Measurements from ENCODE around the gene C1QA. TPM values are rescaled to one million over a fixed set of nuclear protein-coding genes. Genes with fewer than 3 reads are reported as not detected.

C1QA gene
- polyA plus RNA-seq, 6 donors from 2014 or later = not detected

DNA sequence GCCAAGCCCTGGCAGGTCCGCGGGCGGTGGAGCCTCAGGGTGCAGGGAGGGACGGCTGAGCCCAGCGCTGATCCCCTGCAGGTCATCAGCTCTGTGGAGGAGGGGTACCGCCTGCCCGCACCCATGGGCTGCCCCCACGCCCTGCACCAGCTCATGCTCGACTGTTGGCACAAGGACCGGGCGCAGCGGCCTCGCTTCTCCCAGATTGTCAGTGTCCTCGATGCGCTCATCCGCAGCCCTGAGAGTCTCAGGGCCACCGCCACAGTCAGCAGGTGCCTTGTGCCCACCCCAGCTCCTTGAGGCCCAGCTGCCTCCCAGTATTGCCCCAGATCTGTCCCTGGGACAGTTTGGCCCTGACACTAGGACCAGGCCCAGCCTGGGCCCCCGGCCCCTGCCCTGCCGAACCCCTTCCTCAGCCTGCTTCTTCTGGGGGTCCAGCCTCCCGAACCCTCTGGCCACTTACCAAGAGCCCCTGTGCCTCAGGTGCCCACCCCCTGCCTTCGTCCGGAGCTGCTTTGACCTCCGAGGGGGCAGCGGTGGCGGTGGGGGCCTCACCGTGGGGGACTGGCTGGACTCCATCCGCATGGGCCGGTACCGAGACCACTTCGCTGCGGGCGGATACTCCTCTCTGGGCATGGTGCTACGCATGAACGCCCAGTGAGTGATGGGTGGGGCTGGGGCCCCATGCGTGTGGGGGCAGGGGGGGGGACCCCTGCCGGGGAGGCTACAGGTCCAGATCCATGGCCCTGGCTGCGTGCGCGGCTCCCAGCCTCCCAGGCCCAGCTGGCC is 35.4 kb upstream of the C1QA start:
- Mint-ChIP-seq H3K4me1 (no peaks in the 10 kb centered on the region), H3K36me3 (no peaks in the 10 kb centered on the region), H3K4me3 (no peak overlapping the region), H3K27ac (no peak overlapping the region), H3K9me3 (no peaks in the 10 kb centered on the region), H3K27me3 (peaks cover 29 to 44% (median 34%) of the 10 kb centered on the region in 3 donors)
- ATAC-seq (ENCODE audit: low read depth in 2 of 2) = no peak
- no peak for DNase-seq

DNA sequence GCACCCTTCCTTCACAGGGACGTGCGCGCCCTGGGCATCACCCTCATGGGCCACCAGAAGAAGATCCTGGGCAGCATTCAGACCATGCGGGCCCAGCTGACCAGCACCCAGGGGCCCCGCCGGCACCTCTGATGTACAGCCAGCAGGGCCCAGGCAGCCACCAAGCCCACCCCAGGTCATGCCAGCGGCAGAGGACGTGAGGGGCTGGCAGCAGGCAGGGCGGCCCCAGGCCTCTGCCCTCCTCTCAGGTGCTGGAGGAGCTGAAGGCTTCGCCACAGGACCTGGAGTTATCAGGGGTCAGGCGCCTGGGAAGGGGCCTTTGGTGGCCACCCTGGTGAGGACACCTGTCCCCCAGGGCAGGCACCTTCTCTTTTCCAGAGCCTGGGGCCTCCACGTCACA is 34.8 kb upstream of the C1QA start:
- no peaks in the 10 kb centered on the region for H3K4me1 Mint-ChIP-seq
- ATAC-seq (ENCODE audit: low read depth in 2 of 2) (no peak), DNase-seq (no peak)
- peaks cover 35 to 43% (median 39%) of the 10 kb centered on the region in 3 donors for H3K27me3 Mint-ChIP-seq
- no peaks in the 10 kb centered on the region for H3K36me3 Mint-ChIP-seq
- H3K4me3 Mint-ChIP-seq = no peak overlapping the region
- H3K9me3 Mint-ChIP-seq = no peaks in the 10 kb centered on the region
- H3K27ac Mint-ChIP-seq = no peak overlapping the region

DNA sequence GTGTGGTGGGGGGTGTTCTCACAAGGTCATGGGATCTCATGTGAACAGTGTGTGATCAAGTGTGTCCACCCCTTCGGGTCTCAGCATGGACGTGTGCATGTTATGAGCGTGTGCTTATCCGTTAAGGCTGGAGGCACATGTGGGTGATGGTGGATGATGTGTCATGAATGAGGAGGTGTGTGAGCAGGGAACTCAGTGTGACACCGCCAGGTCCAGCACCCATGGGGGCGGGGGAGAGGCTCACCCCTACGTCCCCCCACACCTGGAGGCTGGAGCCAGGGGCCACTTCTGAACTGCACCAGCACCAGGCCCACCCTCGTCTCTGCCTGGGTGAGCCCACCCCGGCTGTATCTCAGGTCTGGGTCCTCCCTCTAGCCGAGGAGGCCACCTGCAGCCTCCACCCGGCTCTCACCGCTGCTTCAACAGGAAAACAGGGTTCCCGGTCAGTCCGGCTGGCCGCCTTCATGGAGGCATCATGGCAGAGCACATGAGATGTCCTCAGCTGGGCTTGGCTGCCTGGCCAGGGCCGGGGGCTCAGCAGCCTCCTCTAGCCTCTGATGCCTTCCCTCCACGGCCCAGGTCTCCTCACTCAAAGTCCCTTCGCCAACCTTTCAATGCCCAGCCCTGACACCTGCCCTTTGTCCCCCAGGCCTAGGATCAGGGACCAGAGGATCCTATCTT is 34.2 kb upstream of the C1QA start:
- H3K4me3 Mint-ChIP-seq = peak overlapping the region in 1 of 8 donors; percentile 56

DNA sequence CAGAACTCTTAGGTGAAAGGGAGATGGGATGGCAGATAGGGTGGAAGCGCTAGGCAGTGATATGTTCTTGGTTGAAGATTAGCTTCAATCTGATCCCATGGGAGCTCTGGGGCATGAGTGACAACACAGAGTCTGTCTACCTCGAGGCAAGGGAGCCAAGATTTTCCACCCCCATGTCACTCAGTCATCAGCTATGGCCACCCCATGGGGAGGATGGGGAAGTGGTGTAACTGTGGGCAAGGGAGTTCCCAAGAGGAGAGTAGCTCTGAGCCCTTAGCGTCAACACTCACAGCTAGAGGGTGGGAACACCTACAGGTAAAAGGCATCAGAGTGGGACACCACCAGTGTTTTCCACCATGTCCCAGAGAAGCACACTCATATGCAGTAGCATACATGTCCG is 30.3 kb upstream of the C1QA start:
- ATAC-seq (ENCODE audit: low read depth in 2 of 2) = no peak
- DNase-seq = no peak
- H3K36me3 Mint-ChIP-seq = no peaks in the 10 kb centered on the region
- peaks cover 0 to 4% (median 0%) of the 10 kb centered on the region in 7 donors for H3K9me3 Mint-ChIP-seq
- no peak overlapping the region for H3K27ac Mint-ChIP-seq
- peaks cover 36 to 72% (median 69%) of the 10 kb centered on the region in 3 donors for H3K27me3 Mint-ChIP-seq
- H3K4me3 Mint-ChIP-seq = no peak overlapping the region
- no peaks in the 10 kb centered on the region for H3K4me1 Mint-ChIP-seq

More for the DNA sequence above, 34.2 kb upstream of the C1QA start:
- Mint-ChIP-seq H3K4me1 (no peaks in the 10 kb centered on the region), H3K9me3 (no peaks in the 10 kb centered on the region), H3K27me3 (peaks cover 35 to 40% (median 39%) of the 10 kb centered on the region in 3 donors), H3K27ac (no peak overlapping the region), H3K36me3 (no peaks in the 10 kb centered on the region)
- ATAC-seq (ENCODE audit: low read depth in 2 of 2) (no peak), DNase-seq (no peak)

DNA sequence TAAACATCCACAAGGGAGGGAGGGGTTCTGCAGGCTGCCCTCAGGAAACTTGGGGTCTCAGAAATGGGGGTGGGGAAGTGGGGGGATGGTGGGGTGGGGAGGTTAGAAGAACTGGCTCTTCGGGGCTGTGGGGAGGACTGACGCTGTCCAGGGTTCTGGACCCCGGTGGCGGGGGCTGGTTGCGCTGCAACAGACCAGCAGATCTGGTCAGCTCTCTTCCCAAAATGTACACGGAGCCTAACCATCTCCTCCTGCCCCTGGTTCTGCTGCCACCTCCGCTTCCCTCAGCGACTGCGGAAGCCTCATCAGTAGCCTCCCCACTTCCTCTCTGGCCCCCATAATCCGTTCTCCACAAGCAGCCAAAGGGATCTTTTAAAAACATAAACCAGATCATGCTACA is 29.3 kb upstream of the C1QA start:
- peaks cover 36 to 80% (median 77%) of the 10 kb centered on the region in 3 donors for H3K27me3 Mint-ChIP-seq
- H3K4me1 Mint-ChIP-seq = no peaks in the 10 kb centered on the region
- DNase-seq = no peak
- peaks cover 0 to 4% (median 0%) of the 10 kb centered on the region in 7 donors for H3K9me3 Mint-ChIP-seq
- no peak for ATAC-seq (ENCODE audit: low read depth in 2 of 2)
- H3K36me3 Mint-ChIP-seq = no peaks in the 10 kb centered on the region
- H3K27ac Mint-ChIP-seq = no peak overlapping the region
- no peak overlapping the region for H3K4me3 Mint-ChIP-seq

DNA sequence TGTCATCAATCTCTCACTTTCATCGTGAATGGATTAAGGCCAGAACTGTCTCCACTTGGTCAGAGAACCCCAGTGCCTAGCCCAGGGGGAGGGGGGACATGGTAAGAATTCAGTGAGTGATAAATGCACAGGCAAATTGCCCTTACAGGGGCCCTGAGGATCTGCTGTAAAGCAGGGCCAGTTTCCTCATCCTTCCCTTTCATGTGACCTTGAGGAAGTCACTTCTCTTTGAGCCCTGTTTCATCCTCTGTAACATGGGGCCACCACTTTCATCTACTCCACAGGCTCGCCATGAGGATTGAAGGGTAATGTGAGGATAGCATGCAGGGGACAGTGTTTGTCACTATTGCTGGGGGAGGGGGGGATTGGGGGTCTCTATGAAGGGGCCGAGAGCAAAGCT is 28.1 kb upstream of the C1QA start:
- ATAC-seq (ENCODE audit: low read depth in 2 of 2) (no peak), DNase-seq (no peak)
- Mint-ChIP-seq H3K27me3 (peaks cover 35 to 73% (median 73%) of the 10 kb centered on the region in 3 donors), H3K9me3 (peaks cover 0 to 4% (median 0%) of the 10 kb centered on the region in 7 donors), H3K4me1 (no peaks in the 10 kb centered on the region), H3K36me3 (no peaks in the 10 kb centered on the region), H3K27ac (no peak overlapping the region), H3K4me3 (no peak overlapping the region)

DNA sequence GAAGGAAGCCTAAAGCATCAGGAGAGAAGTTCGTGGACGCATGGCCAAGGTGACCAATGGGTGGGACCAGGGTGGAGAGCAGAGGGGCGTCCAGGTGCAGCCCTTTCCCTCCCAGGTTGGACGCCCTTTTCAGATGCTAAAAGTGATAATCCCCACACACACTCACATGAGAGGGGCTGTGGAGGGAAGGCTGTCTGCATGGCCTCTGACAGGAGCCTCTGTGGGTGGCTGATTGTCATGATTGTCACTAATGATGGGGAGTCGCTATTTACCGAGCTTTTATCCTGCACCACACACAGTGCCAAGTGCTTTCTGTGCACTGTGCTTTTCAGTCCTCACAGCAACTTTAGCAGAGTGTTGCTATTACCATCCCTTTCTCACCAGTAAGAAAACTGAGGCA is 27.1 kb upstream of the C1QA start:
- Mint-ChIP-seq H3K27ac (no peak overlapping the region), H3K36me3 (no peaks in the 10 kb centered on the region), H3K27me3 (peaks cover 26 to 69% (median 68%) of the 10 kb centered on the region in 3 donors), H3K4me3 (no peak overlapping the region), H3K4me1 (no peaks in the 10 kb centered on the region), H3K9me3 (peaks cover 0 to 4% (median 0%) of the 10 kb centered on the region in 7 donors)
- no peak for DNase-seq
- no peak for ATAC-seq (ENCODE audit: low read depth in 2 of 2)

DNA sequence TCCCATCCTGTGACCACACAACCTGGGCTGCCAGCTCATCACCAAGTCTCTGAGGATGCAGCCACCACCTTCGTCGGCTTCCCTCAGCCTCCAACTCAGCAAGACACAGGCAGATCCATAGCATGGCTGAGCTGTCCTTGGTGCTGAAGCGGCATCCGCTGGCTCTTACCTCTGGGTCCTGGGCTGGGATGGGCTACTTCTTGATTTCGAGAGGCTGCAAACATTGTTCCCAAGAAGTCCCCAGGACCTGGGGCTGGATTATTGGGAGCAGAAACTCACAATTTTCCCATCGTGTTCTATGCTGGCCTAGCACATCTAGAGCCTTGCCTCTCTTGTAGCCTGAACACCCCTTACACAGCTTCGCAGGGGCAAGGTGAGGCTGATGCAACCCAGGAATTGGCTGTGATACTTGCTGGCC is 24.9 kb upstream of the C1QA start:
- no peaks in the 10 kb centered on the region for H3K36me3 Mint-ChIP-seq
- no peak for DNase-seq
- ATAC-seq (ENCODE audit: low read depth in 2 of 2) = no peak
- H3K9me3 Mint-ChIP-seq = peaks cover 0 to 4% (median 0%) of the 10 kb centered on the region in 7 donors
- H3K27me3 Mint-ChIP-seq = peaks cover 9 to 71% (median 70%) of the 10 kb centered on the region in 3 donors
- no peak overlapping the region for H3K27ac Mint-ChIP-seq
- H3K4me1 Mint-ChIP-seq = no peaks in the 10 kb centered on the region
- no peak overlapping the region for H3K4me3 Mint-ChIP-seq

DNA sequence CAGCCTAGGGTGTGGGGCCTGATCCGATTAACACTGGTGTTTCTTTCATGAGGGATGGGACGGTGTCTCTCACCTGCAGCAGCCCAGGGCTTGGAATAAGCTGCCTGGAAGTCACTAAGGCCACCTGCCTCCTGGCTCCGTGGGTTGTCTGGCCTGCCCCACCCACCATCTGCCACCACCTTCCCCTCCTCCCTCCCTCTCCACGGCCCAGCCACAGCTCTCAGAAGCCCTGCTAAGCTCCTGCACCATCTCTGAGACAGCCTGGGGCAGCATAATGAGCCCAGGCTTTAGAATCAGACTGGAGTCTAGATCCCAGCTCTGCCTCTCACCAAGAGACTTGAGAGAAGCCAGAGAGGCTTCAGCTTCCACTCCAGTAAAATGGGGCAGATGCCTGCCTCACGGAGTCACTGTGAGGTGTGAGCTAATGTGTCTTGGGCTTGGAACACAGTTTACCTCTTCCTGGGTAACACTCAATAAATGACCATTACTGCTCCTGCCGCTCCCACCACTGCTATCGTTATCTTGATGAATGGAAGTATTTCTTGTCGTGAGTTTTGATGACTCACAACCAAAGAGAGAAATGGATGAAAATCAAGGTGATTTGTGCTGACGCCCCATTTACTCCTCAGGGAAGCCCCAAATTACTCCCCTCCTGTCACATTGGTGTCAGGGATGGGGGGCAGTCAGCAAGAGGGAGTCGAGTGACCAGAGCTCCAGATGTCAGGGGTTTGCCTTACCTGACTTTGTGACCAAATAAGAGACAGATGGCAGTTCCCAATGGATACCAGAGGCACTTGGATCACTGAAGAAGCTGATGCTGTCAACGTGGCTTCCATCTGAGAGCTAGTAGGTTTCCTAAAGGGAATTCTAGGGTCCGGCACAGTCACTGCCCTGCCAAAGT is 23.5 kb upstream of the C1QA start:
- no peaks in the 10 kb centered on the region for H3K36me3 Mint-ChIP-seq
- ATAC-seq (ENCODE audit: low read depth in 2 of 2) (no peak), DNase-seq (no peak)
- no peak overlapping the region for H3K4me3 Mint-ChIP-seq
- peaks cover 0 to 4% (median 0%) of the 10 kb centered on the region in 7 donors for H3K9me3 Mint-ChIP-seq
- H3K27me3 Mint-ChIP-seq = peaks cover 10 to 78% (median 73%) of the 10 kb centered on the region in 3 donors
- H3K4me1 Mint-ChIP-seq = no peaks in the 10 kb centered on the region
- peak overlapping the region in 1 of 6 donors; percentile 56 for H3K27ac Mint-ChIP-seq

DNA sequence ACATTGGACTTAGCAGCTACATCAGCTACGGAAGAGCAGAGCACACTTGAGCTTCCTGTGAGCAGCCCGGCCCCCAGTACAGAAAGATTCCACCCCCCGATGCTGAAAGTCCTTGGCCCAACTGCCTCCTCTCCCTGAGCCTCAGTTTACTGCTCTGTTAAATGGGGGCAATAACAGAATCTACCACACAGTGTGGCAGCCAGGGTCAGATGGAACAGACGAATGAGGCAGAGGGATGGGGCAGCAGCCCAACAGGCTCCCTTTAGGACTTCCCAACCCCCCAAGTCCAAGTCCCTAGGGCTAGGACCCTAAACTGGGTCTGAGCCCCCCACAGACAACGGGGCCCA is 22.9 kb upstream of the C1QA start:
- DNase-seq (no peak), ATAC-seq (ENCODE audit: low read depth in 2 of 2) (no peak)
- Mint-ChIP-seq H3K9me3 (peaks cover 0 to 2% (median 0%) of the 10 kb centered on the region in 7 donors), H3K4me3 (no peak overlapping the region), H3K4me1 (no peaks in the 10 kb centered on the region), H3K27ac (no peak overlapping the region), H3K36me3 (no peaks in the 10 kb centered on the region), H3K27me3 (peaks cover 10 to 75% (median 68%) of the 10 kb centered on the region in 3 donors)

DNA sequence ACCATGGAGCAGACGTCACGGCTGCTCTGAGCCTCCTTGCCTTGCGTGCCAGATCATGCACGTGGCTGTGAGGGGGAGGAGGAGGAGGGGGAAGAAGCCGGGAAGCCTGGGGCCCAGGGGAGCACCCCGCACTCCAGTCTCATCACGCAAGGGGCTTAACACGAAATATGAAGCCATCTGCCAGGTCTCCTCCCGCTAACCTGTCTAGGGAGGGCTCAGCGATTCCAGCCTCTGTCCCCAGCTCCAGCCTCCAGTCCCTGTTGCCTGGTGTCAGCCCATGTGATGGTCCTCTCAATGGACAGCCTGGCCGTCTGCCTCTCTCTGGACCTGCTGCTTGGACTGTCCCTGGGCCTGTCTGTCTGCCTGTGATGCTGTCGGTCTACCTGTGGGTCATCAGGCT is 22.5 kb upstream of the C1QA start:
- no peaks in the 10 kb centered on the region for H3K36me3 Mint-ChIP-seq
- H3K4me3 Mint-ChIP-seq = no peak overlapping the region
- ATAC-seq (ENCODE audit: low read depth in 2 of 2) = no peak
- no peak for DNase-seq
- peaks cover 10 to 75% (median 68%) of the 10 kb centered on the region in 3 donors for H3K27me3 Mint-ChIP-seq
- no peaks in the 10 kb centered on the region for H3K4me1 Mint-ChIP-seq
- H3K9me3 Mint-ChIP-seq = peaks cover 0 to 2% (median 0%) of the 10 kb centered on the region in 7 donors
- H3K27ac Mint-ChIP-seq = no peak overlapping the region

DNA sequence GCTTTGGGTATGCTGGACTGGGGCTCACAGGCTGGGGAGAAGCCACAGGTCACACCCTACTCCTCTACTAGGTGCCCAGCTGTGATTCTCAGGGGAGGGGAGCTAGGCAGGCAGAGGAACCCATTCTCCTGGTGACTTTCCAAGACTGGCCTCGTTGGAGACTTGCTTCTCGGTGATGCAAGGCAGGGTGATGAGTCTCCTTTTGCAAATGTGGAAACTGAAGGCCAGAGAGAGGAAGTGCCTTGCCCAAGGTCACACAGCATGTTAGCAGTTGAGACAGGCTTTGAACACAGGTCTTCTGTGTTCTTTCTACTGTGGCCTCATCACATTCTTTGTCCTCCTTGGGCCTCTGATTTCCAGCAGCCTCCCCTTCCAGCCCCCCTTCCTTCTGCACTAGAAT is 20.5 kb upstream of the C1QA start:
- Mint-ChIP-seq H3K4me1 (no peaks in the 10 kb centered on the region), H3K27ac (no peak overlapping the region), H3K9me3 (peaks cover 0 to 2% (median 0%) of the 10 kb centered on the region in 7 donors), H3K36me3 (no peaks in the 10 kb centered on the region), H3K4me3 (no peak overlapping the region), H3K27me3 (peaks cover 11 to 73% (median 64%) of the 10 kb centered on the region in 3 donors)
- no peak for DNase-seq
- no peak for ATAC-seq (ENCODE audit: low read depth in 2 of 2)

DNA sequence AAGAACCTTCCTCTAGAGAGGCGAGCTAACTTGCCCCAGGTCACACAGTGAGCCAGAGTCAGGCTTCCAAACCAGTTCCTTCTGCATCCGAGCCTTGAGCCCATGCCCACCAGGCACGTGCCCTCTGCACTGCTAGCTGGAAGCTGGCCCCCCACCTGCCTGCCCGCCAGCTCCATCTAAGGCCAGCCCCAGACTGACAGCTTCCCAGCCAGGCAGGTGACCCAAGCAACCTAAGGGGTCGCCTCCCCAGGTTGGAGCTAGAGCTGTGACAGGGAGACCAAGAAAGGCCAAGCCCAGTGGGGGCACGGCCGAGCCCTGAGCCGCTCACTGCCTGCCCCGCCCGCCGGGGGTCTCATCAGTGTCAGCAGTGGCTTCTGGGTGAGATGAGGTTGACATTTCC is 19.9 kb upstream of the C1QA start:
- DNase-seq (no peak), ATAC-seq (ENCODE audit: low read depth in 2 of 2) (no peak)
- H3K4me3 Mint-ChIP-seq = no peak overlapping the region
- no peak overlapping the region for H3K27ac Mint-ChIP-seq
- H3K4me1 Mint-ChIP-seq = no peaks in the 10 kb centered on the region
- H3K36me3 Mint-ChIP-seq = no peaks in the 10 kb centered on the region
- peaks cover 8 to 67% (median 58%) of the 10 kb centered on the region in 3 donors for H3K27me3 Mint-ChIP-seq
- H3K9me3 Mint-ChIP-seq = peaks cover 0 to 2% (median 0%) of the 10 kb centered on the region in 7 donors

All from naive B cell (primary cell).